HuH-7.5 (cell line): ENCODE results near the gene RBSN.

ENCODE experiments used
- DNase-seq: peaks from one replicate; pipeline ENCODE4 v3.0.0; 2011; ENCODE audit warnings: low spot score

RBSN gene

DNA sequence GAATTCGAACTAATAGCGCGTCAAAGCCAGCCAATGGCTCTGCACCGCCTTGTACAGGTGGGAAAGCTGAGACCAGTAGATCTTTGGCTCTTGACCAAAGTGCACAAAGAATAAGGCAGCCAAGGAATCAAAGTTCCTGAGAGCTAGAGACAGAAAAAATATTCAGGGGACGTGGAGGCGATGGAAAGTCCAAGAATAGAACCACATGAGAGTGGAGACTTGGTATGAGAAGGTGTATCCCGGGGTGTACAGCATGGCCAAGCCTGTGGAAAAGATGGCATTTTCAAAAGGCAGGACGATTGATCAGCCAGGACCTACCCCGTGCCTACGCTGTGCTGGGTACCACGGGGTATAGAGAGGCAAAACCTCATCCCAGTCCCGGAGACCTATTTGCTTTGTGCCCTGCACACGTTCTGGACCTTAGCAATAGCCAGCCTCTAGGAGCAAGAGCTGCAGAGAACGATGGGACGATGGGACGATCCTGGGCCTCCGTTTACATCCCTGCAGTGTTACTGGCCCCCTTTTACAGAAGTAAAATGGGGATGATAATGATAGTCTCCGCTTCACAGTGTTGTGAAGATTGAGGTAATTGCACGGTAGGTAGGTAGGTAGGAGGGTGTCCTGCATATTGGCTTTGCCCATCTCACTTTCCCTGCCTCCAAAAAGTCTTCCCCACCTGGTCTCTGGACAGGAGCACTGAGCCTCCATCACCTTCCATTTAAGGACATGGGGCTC is 583 bp upstream of the RBSN start:
- DNase-seq = no peak

GRCh38 chr3:15097891-15098290 is 1.1 kb downstream of the RBSN start:
- no peak for DNase-seq

DNA sequence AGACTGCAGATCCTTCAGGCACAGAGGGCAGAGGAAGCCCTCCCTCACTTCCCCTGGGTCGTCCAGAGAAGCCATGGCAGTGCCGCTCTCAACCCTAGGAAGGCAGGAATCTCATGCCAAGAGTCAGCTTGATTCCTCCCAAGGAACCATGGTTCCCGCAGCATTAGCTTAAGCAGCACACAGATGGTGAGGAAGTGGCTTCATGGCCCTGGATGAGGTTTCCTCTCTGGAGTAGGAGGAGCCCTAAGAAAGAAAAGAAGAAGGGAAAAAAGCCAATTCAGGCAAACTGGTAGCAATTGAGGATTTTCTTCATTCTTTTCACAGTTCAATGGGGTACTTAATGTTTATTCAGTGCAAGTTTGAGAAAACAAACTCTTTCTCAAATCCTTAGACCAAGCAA is 2.9 kb downstream of the RBSN start:
- no peak for DNase-seq

DNA sequence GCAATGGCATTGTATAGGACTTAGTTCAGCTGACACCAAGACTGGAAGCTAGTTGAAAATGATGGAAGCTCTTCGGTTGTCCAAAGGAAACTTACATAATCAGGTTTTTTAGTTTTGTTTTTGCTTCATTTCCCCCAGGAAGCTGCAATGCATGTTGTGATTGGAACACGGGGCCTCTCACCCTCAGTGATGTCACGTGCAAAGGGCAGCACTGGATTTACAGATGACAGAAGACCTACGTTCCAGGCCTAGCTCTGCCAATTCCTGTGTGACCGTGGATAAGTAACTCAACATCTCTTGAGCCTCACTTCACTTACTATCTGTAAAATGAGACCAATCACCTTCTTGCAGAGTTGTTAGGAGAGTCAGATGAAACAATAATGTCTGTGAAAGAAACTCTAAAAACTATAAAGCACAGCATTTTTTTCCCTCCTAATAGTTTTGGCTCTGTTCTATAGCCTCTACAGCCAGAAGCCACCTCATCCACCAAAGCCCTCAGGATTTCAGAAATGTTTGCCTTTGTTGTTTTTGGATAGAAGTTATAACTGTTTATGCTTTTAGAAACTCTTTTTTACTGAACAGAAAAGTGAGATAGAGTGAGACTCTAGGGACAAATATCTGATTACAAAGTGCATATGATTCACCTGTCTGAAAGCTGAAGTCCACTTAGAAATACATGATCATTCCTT is 4.6 kb downstream of the RBSN start:
- no peak for DNase-seq

DNA sequence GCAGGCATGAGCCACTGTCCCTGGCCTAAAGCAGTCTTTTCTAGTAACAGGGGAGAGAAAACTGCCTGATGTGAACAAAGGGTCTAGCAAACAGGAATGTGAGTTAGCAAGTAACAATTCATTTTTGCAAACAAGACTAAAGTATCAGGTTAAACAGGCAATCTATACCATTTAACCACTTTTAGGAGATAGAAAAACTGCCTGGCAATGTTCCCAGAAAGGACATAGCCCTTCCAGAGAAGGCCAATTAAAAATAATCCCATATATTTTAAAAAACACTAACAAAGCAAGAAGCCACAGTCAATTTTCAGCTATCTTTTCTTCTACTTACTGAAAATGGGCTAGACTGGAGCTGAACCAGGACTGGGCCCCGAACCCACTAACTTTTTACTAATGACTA is 6.3 kb downstream of the RBSN start:
- no peak for DNase-seq

DNA sequence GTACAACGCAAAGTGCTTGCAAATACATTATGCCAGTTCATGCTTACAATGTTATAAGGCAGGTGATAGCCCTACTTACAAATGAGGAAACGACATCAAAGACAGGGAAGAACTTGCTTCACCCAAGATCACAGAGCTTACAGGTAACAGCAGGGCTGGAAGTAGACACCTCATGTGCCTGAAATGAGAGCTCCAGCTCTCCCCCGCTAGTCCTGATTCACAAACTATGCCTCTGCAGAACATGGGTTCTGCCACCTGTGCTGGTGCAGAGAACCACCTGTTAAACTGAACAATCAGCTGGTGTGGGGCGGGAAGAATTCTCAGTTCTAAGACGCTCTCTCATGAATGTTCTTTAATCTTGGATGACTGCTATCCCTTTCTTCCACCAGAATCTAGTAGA is 7.4 kb downstream of the RBSN start:
- DNase-seq = no peak

DNA sequence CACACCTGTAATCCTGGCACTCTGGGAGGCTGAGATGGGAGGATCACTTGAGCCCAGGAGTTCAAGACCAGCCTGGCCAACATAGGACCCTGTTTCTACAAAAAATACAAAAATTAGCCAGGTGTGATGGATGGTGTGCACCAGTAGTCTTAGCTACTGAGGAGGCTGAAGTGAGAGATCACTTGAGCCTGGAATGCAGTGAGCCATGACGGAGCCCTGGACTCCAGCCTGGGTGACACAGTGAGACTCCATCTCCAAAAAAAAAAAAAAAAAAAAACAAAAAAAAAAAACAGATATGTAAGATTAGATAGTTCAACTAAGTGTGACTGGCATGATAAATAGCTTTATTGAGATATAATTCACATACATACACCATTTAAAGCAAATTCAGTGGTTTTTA is 9.7 kb downstream of the RBSN start:
- no peak for DNase-seq

DNA sequence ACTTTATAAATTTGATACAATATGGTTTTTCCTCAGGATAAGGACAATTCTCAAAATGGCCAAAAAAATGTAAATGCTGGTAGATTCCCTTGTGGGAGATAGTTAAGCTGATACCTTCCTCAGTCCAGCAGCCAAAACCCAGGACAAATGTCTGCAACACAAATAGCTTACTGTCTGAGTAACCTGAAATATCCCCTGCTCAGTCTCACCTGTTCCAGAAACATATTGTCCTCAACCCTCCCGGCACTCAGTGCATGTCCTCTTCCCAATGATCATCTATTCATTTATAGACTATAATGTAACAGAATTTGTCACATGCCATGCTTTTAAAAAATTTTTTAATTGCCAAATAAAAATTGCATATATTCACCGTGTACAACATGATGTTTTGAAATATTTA is 12.2 kb downstream of the RBSN start:
- no peak for DNase-seq

DNA sequence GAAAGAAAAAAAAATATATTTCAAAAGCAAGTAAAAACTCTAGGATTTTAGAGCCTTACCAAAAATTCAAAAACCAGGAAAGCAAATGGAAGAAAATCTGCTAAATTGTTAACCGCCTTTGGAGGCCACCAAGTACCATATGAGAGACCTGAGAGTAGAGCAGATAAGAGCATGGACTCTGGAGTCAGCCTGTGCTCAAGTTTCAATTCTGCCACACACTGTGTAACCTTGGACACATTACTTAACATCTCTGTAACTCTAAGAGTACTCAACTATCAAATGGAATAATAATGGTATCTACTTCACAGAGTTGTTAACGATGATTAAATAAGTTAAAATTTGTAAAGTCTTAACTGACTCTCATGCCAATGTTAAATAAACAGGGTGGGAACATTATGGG is 12.7 kb downstream of the RBSN start:
- no peak for DNase-seq

DNA sequence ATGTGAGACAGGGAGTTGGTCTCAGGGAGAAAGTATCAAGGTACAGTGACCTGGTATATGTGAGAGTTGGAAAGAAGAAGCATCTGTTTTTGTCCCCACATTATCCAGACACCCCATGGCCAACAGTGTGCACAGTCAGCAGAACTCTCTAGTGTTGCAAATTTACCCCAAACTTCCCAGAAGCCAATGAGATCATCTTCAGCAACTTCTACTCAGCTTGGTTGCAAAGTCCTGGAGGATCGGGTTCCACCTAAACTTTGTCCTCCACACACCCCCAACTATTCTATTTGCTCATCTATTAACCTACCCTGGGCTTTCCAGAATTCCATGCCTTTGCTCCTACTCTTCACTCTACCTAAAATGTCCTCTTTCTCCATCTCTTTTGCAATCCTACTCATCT is 15.7 kb downstream of the RBSN start:
- DNase-seq = no peak

DNA sequence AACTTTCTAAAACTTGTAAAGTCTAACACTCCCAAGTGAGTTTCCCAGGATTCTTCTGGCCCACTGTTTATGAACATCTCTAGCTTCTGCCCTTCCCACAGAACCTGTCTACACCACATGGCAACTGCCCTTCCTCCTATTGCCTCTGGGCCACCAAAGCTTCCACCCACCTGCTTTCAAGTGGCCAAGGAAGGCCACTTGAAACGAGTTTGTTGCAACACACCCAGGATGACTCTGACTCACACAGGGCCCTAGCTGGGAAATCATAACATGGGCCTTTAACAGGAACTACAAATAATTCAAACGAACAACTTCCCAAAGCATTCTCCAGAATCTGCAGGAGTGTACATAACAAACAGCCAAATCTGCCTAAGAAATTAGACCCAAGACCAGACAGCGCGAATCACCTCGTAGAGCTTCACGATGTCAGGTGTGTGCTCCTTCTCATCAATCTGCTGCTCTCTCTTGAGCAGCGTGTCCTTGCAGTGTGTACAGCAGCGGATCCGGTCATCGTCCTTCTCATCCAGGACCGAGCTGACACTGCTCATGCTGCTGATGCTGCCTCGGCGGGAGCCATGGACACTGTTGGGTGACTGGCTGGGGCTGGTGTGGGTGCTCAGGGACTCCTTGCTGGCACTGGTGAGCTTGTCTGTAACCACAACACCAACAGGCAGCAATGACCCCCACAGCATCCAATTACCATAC is 16.8 kb downstream of the RBSN start:
- no peak for DNase-seq

DNA sequence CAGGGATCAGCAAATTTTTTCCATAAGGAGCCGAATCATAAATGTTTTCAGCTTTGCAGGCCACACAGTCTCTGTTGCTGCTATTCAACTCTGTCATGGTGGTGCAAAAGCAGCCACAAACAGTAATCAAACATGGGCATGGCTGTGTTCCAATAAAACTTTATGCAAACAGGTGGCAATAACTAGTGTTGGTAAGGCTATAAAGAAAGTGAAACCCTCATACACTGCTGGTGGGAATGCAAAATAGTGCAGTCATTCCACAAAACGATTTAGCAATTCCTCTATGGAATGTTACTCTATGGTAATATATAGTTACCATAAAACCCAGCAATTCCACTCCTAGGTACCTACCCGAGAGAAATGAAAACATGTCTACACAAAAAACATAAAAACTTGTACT is 19.9 kb downstream of the RBSN start:
- DNase-seq = no peak

DNA sequence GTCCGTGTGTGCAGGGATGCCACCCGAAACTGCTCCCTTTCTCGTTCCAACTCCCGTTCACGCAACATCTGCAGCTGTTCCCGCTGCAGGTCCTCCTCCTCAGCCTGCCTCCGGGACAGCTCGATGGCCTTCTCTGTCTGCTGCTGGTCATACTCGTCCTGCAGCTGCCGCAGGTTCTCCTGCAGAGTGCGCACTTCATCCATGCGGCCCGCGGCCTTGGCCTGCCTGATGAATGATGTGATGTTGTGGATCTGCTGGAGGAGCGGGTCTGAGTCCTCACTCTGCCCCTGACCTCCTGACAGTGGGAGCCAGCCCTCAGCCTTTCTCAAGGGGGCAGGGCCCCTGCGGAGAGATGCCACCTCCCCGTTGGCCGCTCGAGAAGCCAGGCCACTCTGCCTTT is 24.4 kb downstream of the RBSN start:
- DNase-seq = no peak

GRCh38 chr3:15071699-15072098 is 27.2 kb downstream of the RBSN start:
- DNase-seq = no peak

- no peak for DNase-seq
These were observed 29.5 kb downstream of the RBSN start for GRCh38 chr3:15069441-15069840.

DNA sequence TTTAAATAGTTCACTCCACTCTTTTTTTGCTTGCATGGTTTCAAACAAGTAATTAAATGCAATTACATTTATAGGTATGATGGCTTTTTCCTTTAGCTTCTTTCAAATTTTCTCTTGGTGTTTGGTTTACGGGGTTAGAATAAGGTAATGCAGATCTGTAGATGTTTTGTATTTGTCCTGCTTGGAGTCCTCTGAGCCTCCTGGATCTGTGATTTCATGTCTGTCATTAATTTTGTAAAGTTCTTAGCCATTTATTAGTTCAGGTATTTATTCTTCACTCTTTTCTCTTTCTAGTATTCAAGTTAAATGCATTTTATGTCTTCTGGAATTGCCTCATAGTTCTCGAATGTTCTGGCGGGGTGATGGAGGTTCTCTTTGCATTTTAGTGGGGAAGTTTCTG is 32.5 kb downstream of the RBSN start:
- DNase-seq = no peak

DNA sequence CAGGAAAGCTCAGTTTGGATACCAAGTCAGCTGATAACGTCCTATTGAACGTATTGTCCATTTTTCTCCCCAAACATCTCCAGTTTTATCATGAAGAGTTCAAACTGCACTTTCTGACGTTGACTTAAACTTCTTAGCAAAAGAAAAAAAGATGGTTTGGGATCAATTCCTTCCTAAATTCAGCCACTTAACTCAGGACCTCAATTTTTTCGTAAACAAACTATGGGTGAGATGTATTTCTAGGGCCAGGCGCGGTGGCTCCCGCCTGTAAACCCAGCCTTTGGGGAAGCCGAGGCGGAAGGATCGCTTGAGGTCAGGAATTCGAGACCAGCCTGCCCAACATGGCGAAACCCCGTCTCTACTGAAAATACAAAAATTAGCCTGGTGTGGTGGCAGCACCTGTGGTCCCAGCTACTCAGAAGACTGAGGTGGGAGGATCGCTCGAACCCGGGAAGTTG is 33.4 kb downstream of the RBSN start:
- no peak for DNase-seq

DNA sequence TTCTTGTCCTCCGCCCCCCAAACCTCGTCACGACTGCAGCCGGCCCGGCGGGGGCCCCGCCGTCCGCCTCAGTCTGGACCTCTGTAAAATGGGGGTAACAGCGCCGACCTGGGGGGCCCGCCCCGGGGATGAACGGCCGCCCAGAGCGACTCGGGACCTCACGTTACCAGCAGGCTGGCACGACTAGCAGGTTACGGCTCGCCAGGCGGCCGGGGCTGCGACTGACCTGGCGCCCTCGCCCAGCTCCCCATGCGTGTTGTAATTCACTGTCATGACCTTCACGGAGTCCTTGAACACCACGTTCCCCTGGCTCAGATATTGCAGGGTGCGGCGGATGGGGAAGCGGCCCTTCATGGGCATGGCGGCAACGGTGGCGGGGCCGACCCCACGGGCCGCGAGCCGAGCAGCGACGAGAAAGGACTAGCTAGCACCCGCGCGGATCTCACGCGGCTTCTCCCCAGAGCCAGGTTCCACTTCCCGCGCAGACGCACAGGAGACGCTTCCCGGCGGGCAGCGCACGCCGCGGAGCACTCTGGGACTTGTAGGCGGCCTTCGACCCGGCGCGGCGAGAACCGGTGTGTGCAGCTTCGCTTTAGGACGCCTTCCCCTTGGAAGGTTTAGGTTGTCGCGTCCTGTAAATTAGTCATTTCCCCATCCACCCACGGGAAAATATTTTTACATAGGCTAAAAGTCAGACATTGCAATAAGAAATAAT is 34.0 kb downstream of the RBSN start, which contains the start of gene MRPS25:
Gene MRPS25, minus strand, starts transcription at position 481 of the 715 bp plus-strand sequence. Its CDS starts 121 bp downstream, at position 360.
- DNase-seq = peak; percentile 99

DNA sequence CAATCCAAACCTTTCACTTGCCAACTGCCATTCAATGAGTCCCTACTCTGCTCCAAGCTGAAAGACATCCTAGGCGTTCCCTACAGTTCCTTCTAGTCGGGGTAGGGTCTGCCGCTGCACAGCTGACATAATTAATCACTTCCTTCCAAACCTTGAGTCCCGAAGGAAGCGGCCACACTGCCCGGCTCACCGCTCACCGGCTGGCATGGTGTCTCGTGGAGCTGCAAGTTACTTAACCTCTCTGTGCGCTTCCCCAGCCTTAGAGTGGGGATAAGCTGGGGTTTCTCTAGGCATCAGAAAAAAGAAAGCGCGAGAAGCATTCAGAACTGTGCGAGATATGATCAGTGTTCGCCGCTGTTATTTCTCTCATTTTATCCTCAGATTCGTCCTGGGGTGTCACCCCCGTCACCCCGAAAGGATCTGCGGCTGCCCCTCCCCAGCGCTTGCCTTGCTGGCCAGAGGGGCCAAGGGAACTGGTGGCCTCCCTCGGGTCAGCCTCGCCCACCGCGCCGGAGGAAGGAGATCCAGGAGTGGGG is 34.6 kb downstream of the RBSN start:
- DNase-seq = peak; percentile 74

- DNase-seq = no peak
These were observed 35.2 kb downstream of the RBSN start for GRCh38 chr3:15063656-15064286.

GRCh38 chr3:15063238-15063637 is 35.7 kb downstream of the RBSN start:
- peak; percentile 46 for DNase-seq

GRCh38 chr3:15060029-15060428 is 38.9 kb downstream of the RBSN start:
- DNase-seq = no peak
